NCI-H2029 treated with DMSO at 0.1 percent for 48 hours (cell line): ENCODE measurements around the gene PASK.
"Not testable (repeated sequence)": the region's sequence is repeated elsewhere in the genome, so short reads cannot be mapped to it uniquely, and the experiment has no call there.

ENCODE experiments used
- DNase-seq: peaks from one replicate; lab custom pipeline; 2025; lab: John Stamatoyannopoulos, UW

The PASK gene

DNA sequence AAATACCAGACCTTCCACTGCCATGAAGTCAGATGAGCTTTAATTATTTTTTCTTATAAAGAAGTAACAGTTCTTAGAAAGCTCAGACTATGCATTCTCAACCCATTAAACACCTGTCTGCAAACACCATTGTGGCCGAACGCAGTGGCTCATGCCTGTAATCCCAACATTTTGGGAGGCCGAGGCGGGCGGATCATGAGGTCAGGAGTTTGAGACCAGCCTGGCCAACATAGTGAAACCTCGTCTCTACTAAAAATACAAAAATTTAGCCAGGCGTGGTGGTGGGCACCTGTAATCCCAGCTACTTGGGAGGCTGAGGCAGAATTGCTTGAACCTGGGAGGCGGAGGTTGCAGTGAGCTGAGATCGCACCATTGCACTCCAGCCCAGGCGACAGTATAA lies 44.7 kb downstream of the PASK start:
- not testable (repeated sequence) for DNase-seq

DNA sequence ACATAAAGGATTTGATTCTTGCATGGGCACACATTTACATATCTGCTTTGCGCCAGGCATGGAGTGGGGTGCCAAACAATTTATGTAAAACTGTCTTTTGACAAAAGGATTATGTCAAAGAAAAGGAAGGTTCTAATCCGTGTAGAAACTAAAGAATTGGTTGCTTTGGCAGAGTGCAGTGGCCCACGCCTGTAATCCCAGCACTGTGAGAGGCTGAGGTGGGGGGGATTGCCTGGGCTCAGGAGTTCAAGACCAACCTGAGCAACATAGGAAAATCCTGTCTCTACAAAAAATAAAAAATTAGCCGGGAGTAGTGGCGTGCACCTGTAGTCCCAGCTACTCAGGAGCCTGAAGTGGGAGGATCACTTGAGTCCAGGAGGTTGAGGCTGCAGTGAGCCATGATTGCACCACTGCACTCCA lies 46.1 kb downstream of the PASK start:
- no peak for DNase-seq

DNA sequence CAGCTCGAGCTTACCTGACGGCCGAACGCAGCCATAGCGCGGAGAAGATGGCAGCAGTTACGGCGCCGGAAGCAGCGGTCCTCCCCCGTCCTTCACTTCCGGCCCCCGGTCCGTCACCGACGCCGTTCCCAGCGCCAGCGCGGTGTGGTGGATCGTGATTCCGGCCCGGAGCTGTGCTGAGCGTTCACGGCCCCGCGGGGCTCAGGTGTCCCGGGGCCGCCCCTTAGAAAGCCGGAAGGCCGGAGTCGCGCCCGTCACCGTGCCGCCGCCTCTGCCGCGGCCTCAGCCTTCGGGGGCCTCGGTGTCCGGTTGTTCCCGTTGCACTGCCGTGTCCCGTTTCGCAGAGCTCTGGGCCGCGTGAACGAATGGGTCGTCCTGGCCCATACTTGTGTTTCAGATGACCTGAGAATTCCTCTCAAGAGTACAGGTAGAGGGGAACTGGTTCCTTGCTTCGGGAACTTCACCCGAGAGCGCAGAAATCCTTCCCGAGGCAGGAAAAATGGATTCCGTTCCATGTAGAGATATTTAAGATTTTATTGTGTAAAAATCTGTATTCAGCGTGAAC lies 47.0 kb downstream of the PASK start, which contains the start of gene MTERF4:
Gene MTERF4 (minus strand): TSS at position 49 of the 565 bp plus-strand sequence. CDS start 14 bp downstream, at position 35.
- DNase-seq = peak; percentile 46

DNA sequence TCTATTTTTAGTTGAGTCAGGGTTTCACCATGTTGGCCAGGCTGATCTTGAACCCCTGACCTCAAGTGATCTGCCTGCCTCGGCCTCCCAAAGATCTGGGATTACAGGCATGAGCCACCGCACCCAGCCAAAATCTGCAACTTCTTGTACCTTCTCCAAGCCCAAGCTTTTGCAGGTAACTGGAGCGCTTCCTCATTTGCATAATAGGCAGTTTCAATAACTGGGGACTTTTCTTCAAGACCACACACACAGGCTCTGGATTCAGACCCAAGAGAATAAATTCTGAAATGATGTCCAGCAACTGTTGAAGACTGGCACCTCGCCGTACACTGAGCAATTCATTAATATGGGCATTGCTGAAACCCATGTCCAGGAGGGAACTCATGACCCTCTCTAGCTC lies 50.0 kb downstream of the PASK start:
- no peak for DNase-seq

DNA sequence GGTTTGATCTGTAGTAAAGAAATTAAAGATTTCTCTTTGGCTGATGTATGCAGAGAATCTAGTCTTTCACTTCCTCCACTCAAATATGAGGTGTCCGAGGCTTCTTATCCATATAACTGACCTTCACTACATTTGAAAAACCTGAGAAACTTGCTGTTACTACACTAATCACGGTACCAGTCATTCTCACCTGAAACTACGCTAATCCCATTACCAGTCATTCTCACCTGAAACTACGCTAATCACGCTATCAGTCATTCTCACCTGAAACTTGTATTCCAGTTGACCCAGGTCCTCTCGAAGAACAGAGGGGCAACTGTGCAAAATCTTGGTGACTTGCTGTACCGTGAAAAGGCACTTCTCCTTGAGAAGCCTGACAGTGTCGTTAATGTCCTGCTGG lies 52.3 kb downstream of the PASK start:
- no peak for DNase-seq

DNA sequence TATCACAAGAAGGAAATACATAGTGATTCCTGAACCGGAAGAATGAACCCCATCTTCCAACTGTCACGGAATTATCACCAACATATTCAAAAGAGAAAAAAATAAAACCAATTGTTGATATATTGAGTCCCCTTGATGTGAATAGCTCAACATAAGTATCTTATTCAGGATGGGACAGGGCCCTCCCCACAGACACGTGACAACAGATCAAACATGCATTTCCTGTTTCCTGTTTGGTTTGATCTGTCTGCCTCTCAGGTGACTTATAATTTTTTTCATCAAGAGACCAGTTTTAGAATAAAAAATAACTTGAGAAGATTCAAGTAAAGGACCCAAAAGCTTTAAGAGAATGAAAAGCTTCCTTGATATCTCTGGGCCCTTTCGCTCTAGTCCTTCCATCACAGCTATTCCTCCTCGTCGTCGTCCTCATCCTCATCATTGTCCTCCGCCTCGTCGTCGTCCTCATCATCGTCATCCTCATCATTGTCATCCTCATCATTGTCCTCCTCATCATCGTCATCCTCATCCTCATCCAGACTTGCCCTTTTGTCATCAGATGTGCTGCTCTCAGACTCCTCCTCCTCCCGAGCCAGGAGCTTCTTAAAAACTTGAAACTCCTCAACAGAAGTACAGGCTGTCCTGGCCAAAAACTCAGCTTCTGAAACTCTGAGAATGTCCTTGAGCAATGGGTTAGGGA lies 53.5 kb downstream of the PASK start:
- no peak for DNase-seq

DNA sequence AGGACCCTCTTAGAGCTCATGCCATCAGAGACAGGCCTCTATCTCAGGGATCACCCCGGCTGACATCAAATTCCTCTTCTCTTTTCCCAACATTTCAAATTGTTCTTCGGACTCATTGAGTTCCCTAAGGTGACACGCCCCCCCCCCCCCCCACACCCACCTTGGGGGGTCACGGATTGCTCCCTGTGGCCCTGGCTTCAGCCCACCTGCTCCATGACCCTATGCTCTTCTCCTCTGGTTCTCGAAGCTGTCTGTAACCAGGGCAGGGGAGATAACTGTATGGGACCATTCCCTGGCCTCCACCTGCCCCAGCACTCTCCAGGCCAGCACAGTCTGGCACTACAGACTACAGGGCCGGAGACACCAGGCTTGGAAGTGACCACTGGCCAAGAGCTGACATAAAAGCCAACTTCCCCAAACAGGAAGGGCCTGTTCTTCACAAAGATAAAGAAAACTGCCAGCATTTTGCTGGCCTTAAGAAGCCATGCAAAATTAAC lies 54.3 kb downstream of the PASK start:
- no peak for DNase-seq

DNA sequence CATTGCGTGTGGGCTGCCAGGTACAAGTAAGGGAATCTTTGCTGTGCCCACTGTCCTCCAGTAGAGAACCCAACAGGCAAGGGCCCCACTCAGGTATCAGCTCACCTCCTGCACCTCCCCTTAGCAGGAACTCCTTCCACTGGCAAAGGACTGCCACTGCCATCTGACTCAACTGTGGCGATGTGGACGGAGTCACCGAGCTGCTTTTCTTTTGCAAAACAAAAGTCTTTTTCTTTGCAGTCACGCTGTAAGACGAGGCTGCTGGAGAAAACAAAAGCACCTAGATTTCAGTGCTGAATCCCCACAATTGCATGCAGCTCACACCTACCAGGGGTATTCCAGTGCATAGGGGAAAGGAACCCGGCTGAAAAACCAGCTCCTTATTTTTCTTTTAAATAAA lies 55.1 kb downstream of the PASK start:
- no peak for DNase-seq

DNA sequence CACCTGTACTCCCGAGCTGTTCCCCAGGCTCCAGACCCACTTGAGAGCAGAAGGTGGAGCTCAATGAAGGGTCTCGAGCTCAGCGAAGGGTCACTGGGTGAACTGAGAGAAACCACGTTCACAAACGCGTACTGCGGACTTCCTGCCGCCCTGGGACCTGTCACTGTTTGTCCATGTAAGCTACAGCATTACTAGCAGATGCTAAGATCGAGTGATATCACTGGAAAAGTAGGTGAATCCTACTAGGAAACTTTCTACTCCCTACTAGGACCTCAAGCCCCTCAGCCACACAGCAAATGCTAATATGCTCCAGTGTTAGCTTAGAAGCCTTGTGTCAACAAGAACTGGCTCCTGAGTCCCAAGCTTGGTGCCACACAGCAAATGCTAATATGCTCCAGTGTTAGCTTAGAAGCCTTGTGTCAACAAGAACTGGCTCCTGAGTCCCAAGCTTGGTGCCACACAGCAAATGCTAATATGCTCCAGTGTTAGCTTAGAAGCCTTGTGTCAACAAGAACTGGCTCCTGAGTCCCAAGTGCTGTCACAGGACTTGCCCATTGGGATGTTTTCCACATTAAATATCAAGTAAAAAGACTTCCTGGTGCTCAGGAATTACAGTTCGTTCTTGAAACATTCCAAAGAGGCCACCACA lies 56.0 kb downstream of the PASK start:
- DNase-seq = peak; percentile 72

DNA sequence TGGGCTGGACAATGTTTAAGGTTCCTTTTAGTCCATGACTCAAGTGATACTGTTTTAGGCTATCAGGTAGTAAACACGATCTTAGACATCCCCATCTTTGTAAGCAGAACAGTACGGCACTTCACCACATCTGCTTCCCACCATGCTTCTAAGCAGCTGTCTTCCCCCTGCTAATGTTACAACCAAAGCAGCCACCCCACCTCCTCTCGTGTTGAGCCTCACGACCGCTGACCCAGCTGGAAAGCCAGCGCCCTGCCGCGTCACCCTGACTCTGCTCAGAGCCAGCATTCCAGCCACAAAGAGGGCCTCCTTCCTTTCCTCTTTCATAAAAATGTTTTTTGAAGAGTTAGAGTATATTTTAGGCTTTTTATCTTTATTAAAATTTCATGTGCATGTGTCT lies 56.6 kb downstream of the PASK start:
- DNase-seq = no peak

DNA sequence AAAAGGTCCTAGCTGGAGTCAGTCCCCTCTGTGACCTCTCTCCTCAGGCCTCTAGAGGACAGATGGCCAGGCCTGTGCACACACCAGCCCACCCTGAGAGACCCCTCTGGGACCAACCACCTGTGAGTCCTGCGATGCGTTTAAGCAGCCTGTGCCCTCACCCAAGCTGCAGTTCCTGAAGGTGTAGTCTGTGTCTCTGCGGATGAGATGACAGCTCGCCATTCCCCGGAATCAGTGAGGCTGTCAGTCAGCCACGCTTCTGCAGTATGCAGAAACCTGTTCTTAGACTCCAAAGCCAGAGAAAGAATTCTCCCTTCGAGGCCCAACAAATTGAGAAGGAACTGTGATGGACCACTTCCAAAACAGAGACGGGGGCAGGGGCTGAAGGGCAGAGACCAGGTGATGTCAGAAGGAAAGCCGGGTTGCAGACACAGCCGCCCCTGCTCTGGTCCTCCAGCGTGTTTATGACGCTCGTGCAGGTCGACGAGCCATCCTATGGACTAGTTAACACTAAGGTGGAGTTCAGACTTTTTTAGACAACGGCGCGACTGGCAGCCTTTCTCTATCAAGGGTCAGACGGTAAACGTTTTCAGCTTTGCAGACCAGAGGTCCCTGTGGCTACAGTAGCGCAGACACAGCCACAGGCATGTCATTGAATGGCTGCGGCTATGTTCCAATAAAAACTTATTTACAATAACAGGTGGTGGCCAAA lies 57.4 kb downstream of the PASK start:
- no peak for DNase-seq

DNA sequence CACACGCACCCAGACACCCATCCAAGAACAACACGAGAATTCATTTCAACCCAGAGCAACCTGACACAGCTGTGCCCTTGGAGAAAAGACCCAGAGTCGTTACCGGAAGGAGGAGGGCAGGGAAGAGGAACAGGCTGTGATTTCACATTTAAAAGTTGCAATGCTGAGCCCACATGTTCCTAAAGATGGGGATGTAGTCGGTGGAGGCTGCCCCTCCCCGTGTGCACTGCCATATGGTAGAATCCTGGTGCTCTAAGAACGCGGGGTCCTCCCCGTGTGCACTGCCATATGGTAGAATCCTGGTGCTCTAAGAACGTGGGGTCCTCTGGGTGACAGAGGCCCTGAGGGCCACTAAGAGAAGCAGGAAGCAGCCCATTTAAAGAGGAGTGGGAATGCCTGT lies 58.1 kb downstream of the PASK start:
- no peak for DNase-seq

DNA sequence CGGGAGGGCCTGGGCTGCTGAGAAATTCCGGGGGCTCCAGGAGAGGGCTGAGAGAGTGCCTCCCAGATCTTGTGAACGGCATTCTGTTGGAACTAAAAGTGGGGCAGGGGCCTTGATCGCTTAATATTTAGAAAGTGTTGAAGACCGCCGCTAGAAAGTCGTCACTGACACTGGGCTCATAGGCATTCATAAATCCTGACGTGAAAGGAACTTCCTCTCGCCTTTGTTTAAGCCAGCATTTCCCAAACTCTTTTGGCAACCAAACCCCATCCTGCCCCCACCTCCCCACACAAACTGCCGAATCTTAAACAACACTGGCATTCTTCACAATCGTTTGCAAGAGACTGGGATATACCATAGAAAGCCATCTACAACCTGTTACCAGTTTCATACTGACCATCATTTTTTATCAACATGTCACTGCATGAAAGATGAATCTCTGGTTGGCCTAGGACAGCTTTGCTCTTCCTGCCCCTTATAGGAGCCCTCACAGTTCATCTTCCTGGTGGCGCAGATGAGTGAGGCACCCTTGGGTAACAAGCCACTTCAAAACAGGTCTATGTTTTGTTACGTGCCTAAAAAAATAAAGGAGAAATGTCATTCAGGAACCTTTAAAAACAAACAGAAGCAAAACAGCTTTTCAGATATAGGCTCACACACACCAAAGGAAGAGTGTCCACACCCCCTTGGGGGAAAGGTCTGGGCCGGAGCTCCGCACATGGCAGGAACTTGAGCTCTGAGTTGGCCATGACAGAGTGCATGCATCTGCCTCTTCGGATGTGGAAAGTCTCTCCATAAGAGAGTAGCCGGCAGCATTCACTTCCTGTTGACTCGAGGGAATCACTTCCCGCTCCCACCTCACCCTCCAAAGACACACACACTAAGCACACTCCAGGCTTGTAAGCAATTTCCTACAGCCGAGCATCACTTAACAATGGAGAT lies 60.2 kb downstream of the PASK start:
- no peak for DNase-seq

DNA sequence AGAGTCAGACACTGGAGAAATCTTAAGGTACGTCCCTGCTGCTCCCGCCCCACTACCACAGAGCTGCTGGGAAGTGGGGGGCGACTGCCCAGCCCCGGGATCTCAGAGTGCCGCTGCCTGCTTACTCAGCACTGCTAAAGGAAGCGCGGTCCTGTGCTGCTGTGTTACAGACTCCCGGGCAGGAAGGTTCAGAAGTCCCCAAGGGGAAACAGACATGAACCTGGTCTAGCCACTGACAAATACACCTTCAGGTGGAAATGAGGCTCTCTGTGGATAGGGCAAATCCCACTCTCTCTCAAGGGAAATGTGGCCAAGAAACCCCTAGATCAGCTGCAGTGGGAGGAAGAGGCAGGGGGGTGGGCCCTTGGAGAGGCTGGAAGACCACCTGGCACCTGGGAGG lies 60.9 kb downstream of the PASK start:
- DNase-seq = no peak

DNA sequence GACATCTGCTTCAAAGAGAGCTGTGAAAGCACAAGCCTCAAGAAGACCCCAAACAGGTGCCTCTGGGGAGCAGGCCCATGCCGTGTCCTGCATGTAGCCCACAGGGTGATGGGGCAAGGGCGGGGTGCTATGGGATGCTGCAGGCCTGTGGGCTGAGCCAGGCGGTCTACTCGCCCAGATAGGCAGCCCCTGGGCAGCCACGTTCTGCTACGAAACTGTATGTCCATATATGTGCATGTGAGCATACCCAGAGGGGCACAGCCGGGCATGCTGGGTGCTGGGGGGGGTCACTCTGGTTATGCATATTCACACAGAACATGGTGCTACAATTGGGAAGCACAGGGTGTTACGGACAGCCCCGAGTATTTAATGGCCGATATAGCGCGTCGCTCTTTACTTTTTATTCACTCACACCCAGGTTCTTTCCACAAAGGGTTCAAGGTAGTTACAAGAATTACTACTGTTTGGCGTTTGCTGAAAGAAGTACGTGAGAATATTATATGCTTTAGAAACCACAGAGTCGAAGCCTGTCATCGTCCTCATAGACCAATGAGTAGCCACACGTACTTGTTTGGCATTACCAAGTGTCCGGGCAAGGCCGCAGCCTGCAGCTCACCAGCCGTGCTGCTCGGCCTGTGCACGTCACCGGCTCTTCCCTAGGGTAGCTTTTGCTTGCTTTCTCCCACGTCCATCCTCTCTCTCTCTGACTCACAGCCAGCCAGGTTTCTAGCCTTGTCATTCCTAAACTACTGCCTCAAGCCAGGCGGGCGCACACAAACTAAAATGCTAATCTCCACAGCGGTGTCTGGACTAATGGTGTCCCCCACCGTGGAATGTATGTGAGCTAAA lies 61.6 kb downstream of the PASK start:
- no peak for DNase-seq

DNA sequence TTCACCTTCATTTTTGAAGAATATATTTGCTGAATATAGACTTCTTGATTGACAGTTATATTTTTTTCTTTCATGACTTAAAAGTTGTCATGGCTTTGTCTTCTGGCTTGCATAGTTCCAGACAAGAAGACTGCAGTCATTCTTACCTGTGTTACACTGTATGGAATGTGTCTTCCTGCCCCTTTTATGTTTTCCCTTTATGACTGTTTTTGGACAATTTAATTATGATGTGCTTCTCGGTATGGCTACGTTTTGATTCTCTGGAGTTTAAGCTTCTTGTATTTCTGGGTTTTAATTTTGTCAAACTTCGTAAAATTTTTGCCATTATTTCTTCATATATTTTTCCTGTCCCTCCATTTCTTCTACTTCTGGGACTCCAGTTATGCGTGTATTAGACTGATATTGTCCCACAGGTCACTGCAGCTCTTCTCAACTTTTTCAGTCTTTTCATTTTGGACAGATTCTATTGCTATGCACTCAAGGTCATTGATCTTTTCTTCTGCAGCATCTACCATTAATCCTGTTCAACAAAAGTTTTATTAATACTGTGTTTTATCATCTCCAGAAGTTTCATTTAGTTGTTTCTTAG lies 64.3 kb downstream of the PASK start:
- DNase-seq = no peak

DNA sequence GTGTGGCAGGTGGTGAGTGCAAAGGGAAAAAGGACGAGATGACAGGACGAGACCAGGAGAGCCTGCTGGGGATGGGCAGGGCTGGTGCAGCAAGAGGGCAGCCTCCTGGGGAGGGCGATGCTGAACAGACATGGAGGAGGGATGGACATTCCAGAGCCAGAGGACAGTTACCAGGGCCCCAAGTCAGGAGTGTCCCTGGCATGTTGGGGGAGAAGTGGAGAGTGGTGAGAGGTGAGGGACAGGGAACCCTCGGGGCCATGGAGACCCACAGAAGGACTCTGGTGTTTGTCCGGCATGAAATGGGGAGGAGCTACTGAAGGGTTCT lies 66.2 kb downstream of the PASK start:
- DNase-seq = no peak

DNA sequence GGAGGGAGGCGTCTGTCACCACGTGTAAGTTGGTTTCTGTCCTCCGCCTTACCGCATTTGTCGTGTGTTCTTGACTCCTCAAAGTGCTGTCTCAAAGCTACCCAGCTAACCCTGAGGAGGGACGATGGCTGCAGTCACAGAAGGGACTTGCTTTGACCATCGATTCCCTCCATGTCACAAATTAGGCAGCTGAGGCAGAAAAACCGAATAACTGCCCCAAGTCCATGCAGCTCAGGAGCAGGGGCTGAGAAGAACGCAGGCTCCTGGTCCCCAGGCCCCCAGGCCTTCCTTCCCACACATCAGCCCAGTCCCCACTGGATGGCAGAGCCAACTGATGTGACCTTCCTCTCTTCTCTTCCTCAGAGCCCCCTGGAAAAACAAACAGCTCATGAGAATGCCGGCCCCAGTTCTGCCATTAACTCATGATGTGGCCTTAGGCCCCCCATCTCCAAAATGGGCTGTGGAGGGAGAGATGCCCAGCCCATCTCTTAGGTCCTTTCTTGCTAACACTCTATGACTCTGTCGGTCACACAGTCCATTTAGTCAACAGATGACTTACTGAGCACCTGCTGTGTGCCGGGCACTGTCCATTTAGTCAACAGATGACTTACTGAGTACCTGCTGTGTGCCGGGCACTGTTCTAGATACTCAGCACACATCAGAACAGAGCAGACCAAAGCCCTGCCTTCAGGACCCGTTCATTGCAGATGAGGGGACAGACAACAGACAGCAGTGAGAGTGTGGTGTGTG lies 66.8 kb downstream of the PASK start:
- DNase-seq = no peak

DNA sequence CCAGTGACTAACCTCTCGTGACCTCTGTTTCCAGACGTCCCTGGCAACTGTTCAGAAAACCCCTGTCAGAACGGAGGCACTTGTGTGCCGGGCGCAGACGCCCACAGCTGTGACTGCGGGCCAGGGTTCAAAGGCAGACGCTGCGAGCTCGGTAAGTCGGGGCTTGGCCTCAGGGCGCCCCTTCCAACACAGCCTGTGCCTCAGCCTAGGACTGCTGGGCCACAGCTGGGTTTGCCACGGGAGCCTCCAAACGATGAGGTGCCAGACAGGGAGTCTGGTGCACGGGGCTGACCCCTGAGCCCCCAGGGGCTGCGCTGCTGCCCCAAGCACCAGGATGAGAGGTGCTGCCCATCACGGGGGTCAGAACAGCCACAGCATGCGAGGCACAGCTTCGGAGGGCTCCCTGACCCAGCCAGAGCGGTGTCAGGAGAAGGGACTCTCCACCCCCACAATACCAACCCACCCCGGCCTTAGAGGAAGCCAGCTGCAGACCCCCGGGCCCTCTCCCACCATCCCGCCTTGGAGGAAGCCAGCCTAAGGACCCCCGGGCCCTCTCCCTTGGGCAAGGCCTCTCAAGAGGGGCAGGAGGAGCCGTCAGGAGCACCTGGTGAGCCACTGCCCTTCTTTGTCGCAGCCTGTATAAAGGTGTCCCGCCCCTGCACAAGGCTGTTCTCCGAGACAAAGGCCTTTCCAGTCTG lies 67.5 kb downstream of the PASK start:
- no peak for DNase-seq
